Thoracic aorta (tissue), 2 donors: ENCODE results near the gene ATP7B. TPM values are rescaled to one million over a fixed set of nuclear protein-coding genes. Genes with fewer than 3 reads are reported as not detected.
"Not testable (repeated sequence)": the region's sequence is repeated elsewhere in the genome, so short reads cannot be mapped to it uniquely, and the experiment has no call there.

Experiments used
- ATAC-seq: fragments of 150-250 bp; one replicate; pipeline ENCODE4 v1.8.0; 2017; ENCODE audit warnings: low read depth; ENCODE audit not compliant: insufficient number of reproducible peaks, low FRiP score
- DNase-seq: peaks from one replicate; pipeline ENCODE4 v3.0.0-alpha.2; 2020; ENCODE audit warnings: low spot score
- H3K27ac ChIP-seq, 2 donors: fragments of 200-600 bp; sonication (generic); 1 replicate in 1 of 2; 2 replicates in 1 of 2; pipeline ENCODE4 v1.5.1; 2016; ENCODE audit warnings: mild to moderate bottlenecking in 2 of 2, moderate library complexity in 2 of 2
- H3K27me3 ChIP-seq: fragments of 200-600 bp; sonication (generic); replicated peaks from 2 replicates; pipeline ENCODE4 v1.6.0; 2016; ENCODE audit warnings: mild to moderate bottlenecking; ENCODE audit not compliant: insufficient read depth
- H3K36me3 ChIP-seq: fragments of 200-600 bp; sonication (generic); one replicate; pipeline ENCODE4 v1.5.1; 2016
- H3K4me1 ChIP-seq, 2 donors: fragments of 200-600 bp; sonication (generic); 1 replicate in 1 of 2; 2 replicates in 1 of 2; pipeline versions ENCODE4 v1.5.1 to v1.6.0; 2016; ENCODE audit warnings: low read depth in 2 of 2, mild to moderate bottlenecking in 1 of 2; ENCODE audit not compliant: control insufficient read depth in 1 of 2
- H3K4me3 ChIP-seq: fragments of 200-600 bp; sonication (generic); 2 replicates; pipeline ENCODE4 v1.5.1; 2016; ENCODE audit warnings: mild to moderate bottlenecking
- H3K9me3 ChIP-seq: fragments of 200-600 bp; sonication (generic); 2 replicates; pipeline ENCODE4 v1.5.1; 2016
- CTCF ChIP-seq: fragments of 200-600 bp; sonication (generic); IDR thresholded peaks from one replicate; pipeline ENCODE4 v1.5.1; 2019; ENCODE audit warnings: antibody characterized with exemption
- total RNA-seq, 2 donors: library from RNA; depleted of rRNA; stranded (reverse); fragments of >200 nt; gene quantifications; one replicate each; pipeline versions ENCODE4 v1.1.0 to v1.2.3, GENCODE V29; 2016

ATP7B gene
- total RNA-seq, 2 donors from 2014 or later = 6.8 to 7.1 TPM

GRCh38 chr13:51912511-51913225 is 98.6 kb downstream of the ATP7B start:
- no peak for TF ChIP-seq CTCF
- H3K4me1 ChIP-seq = no peaks in the 10 kb centered on the region
- no peaks in the 10 kb centered on the region for H3K27me3 ChIP-seq
- H3K27ac ChIP-seq = no peak overlapping the region
- no peak for ATAC-seq
- no peaks in the 10 kb centered on the region for H3K9me3 ChIP-seq
- no peak for DNase-seq
- no peak overlapping the region for H3K4me3 ChIP-seq
- no peaks in the 10 kb centered on the region for H3K36me3 ChIP-seq

- H3K9me3 ChIP-seq = no peaks in the 10 kb centered on the region
- TF ChIP-seq CTCF = no peak
- no peak overlapping the region for H3K27ac ChIP-seq
- H3K4me3 ChIP-seq = no peak overlapping the region
- DNase-seq = no peak
- no peaks in the 10 kb centered on the region for H3K27me3 ChIP-seq
- ATAC-seq = no peak
- H3K36me3 ChIP-seq = no peaks in the 10 kb centered on the region
- H3K4me1 ChIP-seq = no peaks in the 10 kb centered on the region
Observed at GRCh38 chr13:51912091-51912490, 99.2 kb downstream of the ATP7B start.

- TF ChIP-seq CTCF = no peak
- no peaks in the 10 kb centered on the region for H3K4me1 ChIP-seq
- ATAC-seq (no peak), DNase-seq (no peak)
- no peaks in the 10 kb centered on the region for H3K27me3 ChIP-seq
- no peaks in the 10 kb centered on the region for H3K36me3 ChIP-seq
- no peak overlapping the region for H3K4me3 ChIP-seq
- no peaks in the 10 kb centered on the region for H3K9me3 ChIP-seq
- no peak overlapping the region for H3K27ac ChIP-seq
Observed at GRCh38 chr13:51910508-51910907, 100.7 kb downstream of the ATP7B start.

GRCh38 chr13:51909265-51909664 is 102.0 kb downstream of the ATP7B start:
- not testable (repeated sequence) for H3K36me3 ChIP-seq, ATAC-seq, H3K4me1 ChIP-seq, H3K4me3 ChIP-seq, H3K9me3 ChIP-seq, H3K27me3 ChIP-seq, H3K27ac ChIP-seq, DNase-seq

- TF ChIP-seq CTCF = no peak
- ATAC-seq (no peak), DNase-seq (no peak)
- H3K27me3 ChIP-seq = no peaks in the 10 kb centered on the region
- no peak overlapping the region for H3K4me3 ChIP-seq
- H3K27ac ChIP-seq = no peak overlapping the region
- H3K9me3 ChIP-seq = no peaks in the 10 kb centered on the region
- no peaks in the 10 kb centered on the region for H3K36me3 ChIP-seq
- no peaks in the 10 kb centered on the region for H3K4me1 ChIP-seq
Observed at GRCh38 chr13:51907040-51907732, 104.1 kb downstream of the ATP7B start.
